ENCODE measurements around the gene HUWE1.

- TF ChIP-seq POLR2A (IDR thresholded peaks at IDR 0.05) (no peak), POLR2AphosphoS5 (IDR thresholded peaks at IDR 0.05) (no peak), CTCF (IDR thresholded peaks at IDR 0.05) (no peak)
Observed at GRCh38 chrX:53704294-53704693, 17.8 kb upstream of the HUWE1 start.
